Activated CD4-positive, alpha-beta T cell treated with anti-CD3 and anti-CD28 coated beads for 36 hours (primary cell): Measurements from ENCODE around the gene HEPN1. TPM values are rescaled to one million over a fixed set of nuclear protein-coding genes. Genes with fewer than 3 reads are reported as not detected.
A peak's percentile ranks its signal among the peaks of the same experiment; 100 is the strongest.

Experiments used
- ATAC-seq: fragments of 200-7000 bp; cut with Tn5 transposase; one replicate; pipeline ENCODE4 v1.10.0; 2021; ENCODE audit warnings: mild to moderate bottlenecking, moderate library complexity
- CTCF ChIA-PET: fragments of 350-600 bp; sonication (Branson Sonifier 250); formaldehyde crosslinking; loops from one replicate; lab custom pipeline; 2021; ENCODE audit warnings: antibody characterized with exemption; lab: Charles Lee
- POLR2A ChIA-PET: fragments of 350-600 bp; sonication (Branson Sonifier 250); formaldehyde crosslinking; loops from one replicate; lab custom pipeline; 2021; ENCODE audit warnings: antibody characterized with exemption, inconsistent platforms; lab: Charles Lee
- DNase-seq: peaks from one replicate; pipeline ENCODE4 v3.0.0-alpha.2; 2020
- H3K27ac Mint-ChIP-seq: one replicate; pipeline ENCODE4 v1.8.0; 2021; ENCODE audit warnings: mixed read lengths
- H3K27me3 Mint-ChIP-seq: one replicate; pipeline ENCODE4 v1.8.0; 2021; ENCODE audit warnings: mixed read lengths
- H3K36me3 Mint-ChIP-seq: one replicate; pipeline ENCODE4 v1.8.0; 2021; ENCODE audit warnings: low read depth, mixed read lengths
- H3K4me1 Mint-ChIP-seq: one replicate; pipeline ENCODE4 v1.8.0; 2021; ENCODE audit warnings: mixed read lengths
- H3K4me3 Mint-ChIP-seq: one replicate; pipeline ENCODE4 v1.8.0; 2021; ENCODE audit warnings: mild to moderate bottlenecking, moderate library complexity, mixed read lengths
- H3K9me3 Mint-ChIP-seq: one replicate; pipeline ENCODE4 v1.8.0; 2021; ENCODE audit warnings: low read depth, mixed read lengths
- intact Hi-C, 2 experiments: fragments of 100-400 bp; cut with DNase I in 1 of 2; cut with micrococcal nuclease in 1 of 2; formaldehyde crosslinking; loops; one replicate each; pipeline versions ENCODE4 v1.14.2 to v1.15.1; 2022 to 2024; cut with DNase I, micrococcal nuclease
- total RNA-seq, 2 experiments: library from RNA; stranded (reverse); gene quantifications; one replicate each; pipeline ENCODE4 v1.2.3, GENCODE V29; 2021

The HEPN1 gene
- total RNA-seq, 2 experiments from 2014 or later = not detected

- Mint-ChIP-seq H3K36me3 (peaks cover 2% of the 10 kb centered on the region), H3K9me3 (no peaks in the 10 kb centered on the region), H3K4me3 (peak overlapping the region; percentile 77), H3K27ac (peak overlapping the region; percentile 58), H3K4me1 (peaks cover 16% of the 10 kb centered on the region), H3K27me3 (peaks cover 22% of the 10 kb centered on the region)
- ATAC-seq = no peak
- DNase-seq = no peak
- POLR2A ChIA-PET = interaction anchor here (0.7 to 1.2 kb wide), 4 partner anchors 40 to 255 kb away, joined by 3 to 5 read pairs (median 3); partner anchors contain the start of genes TBRG1 and TMEM218
- intact Hi-C loops = loop anchor here (1.0 to 10.0 kb wide), 13 partner anchors 11 to 1010 kb away; partner anchors contain the start of genes CCDC15 (in 2 of the 2), MSANTD2 (in 2 of the 2), ESAM (in 1 of the 2) and HYLS1 (in 1 of the 2)
- CTCF ChIA-PET = interaction anchor here (0.6 to 1.7 kb wide), 25 partner anchors 11 to 469 kb away, joined by 3 to 19 read pairs (median 4); partner anchors contain the start of genes CCDC15, HEPN1, MSANTD2 and SIAE
Observed at GRCh38 chr11:124876818-124877630, 42.0 kb upstream of the HEPN1 start.

GRCh38 chr11:124877631-124877909, 41.5 kb upstream of the HEPN1 start:
- peaks cover 2% of the 10 kb centered on the region for H3K36me3 Mint-ChIP-seq
- peaks cover 16% of the 10 kb centered on the region for H3K4me1 Mint-ChIP-seq
- peak overlapping the region; percentile 77 for H3K4me3 Mint-ChIP-seq
- POLR2A ChIA-PET = no interaction called here
- H3K9me3 Mint-ChIP-seq = no peaks in the 10 kb centered on the region
- H3K27me3 Mint-ChIP-seq = peaks cover 17% of the 10 kb centered on the region
- peak overlapping the region; percentile 58 for H3K27ac Mint-ChIP-seq
- intact Hi-C loops = loop anchor here (2.0 to 10.0 kb wide), 4 partner anchors 43 to 1010 kb away; partner anchors contain the start of genes HYLS1 (in 1 of the 2), MSANTD2 (in 1 of the 2) and VWA5A (in 1 of the 2)
- ATAC-seq (no peak), DNase-seq (no peak)
- CTCF ChIA-PET = interaction anchor here (1.0 kb wide), 1 partner anchor 41 kb away, joined by 3 read pairs; no protein-coding TSS in a partner anchor

- H3K4me3 Mint-ChIP-seq = peak overlapping the region; percentile 77
- H3K36me3 Mint-ChIP-seq = peaks cover 2% of the 10 kb centered on the region
- peak overlapping the region; percentile 20 for H3K27ac Mint-ChIP-seq
- H3K4me1 Mint-ChIP-seq = peaks cover 16% of the 10 kb centered on the region
- intact Hi-C loops = loop anchor here (2.0 to 10.0 kb wide), 4 partner anchors 43 to 1009 kb away; partner anchors contain the start of genes HYLS1 (in 1 of the 2), MSANTD2 (in 1 of the 2) and VWA5A (in 1 of the 2)
- peaks cover 11% of the 10 kb centered on the region for H3K27me3 Mint-ChIP-seq
- POLR2A ChIA-PET = interaction anchor here (0.7 kb wide), 1 partner anchor 9 kb away, joined by 3 read pairs; no protein-coding TSS in a partner anchor
- DNase-seq (no peak), ATAC-seq (no peak)
- CTCF ChIA-PET = interaction anchor here (0.9 to 1.0 kb wide), 3 partner anchors 12 to 140 kb away, joined by 3 to 5 read pairs (median 3); no protein-coding TSS in a partner anchor
- H3K9me3 Mint-ChIP-seq = no peaks in the 10 kb centered on the region
Observed at GRCh38 chr11:124877910-124878758, 40.9 kb upstream of the HEPN1 start.

GRCh38 chr11:124878759-124879492, 40.1 kb upstream of the HEPN1 start:
- intact Hi-C loops = loop anchor here in 1 of 2 experiments (5.0 to 10.0 kb wide), 2 partner anchors 764 to 1008 kb away; partner anchors contain the start of genes HYLS1 and VWA5A
- Mint-ChIP-seq H3K9me3 (no peaks in the 10 kb centered on the region), H3K4me3 (no peak overlapping the region), H3K36me3 (peaks cover 2% of the 10 kb centered on the region), H3K27me3 (peaks cover 6% of the 10 kb centered on the region), H3K27ac (no peak overlapping the region), H3K4me1 (peaks cover 16% of the 10 kb centered on the region)
- ChIA-PET CTCF (interaction anchor here (0.9 to 1.0 kb wide), 2 partner anchors 13 to 141 kb away, joined by 3 to 5 read pairs; no protein-coding TSS in a partner anchor), POLR2A (no interaction called here)
- ATAC-seq (no peak), DNase-seq (no peak)

GRCh38 chr11:124879493-124880289, 39.4 kb upstream of the HEPN1 start:
- ATAC-seq (no peak), DNase-seq (no peak)
- ChIA-PET CTCF (interaction anchor here (1.1 kb wide), 1 partner anchor 116 kb away, joined by 4 read pairs; no protein-coding TSS in a partner anchor), POLR2A (no interaction called here)
- H3K36me3 Mint-ChIP-seq = peaks cover 2% of the 10 kb centered on the region
- H3K9me3 Mint-ChIP-seq = no peaks in the 10 kb centered on the region
- intact Hi-C loops = loop anchor here in 1 of 2 experiments (5.0 to 10.0 kb wide), 2 partner anchors 765 to 1008 kb away; partner anchors contain the start of genes HYLS1 and VWA5A
- H3K4me1 Mint-ChIP-seq = peaks cover 16% of the 10 kb centered on the region
- peaks cover 5% of the 10 kb centered on the region for H3K27me3 Mint-ChIP-seq
- no peak overlapping the region for H3K4me3 Mint-ChIP-seq
- H3K27ac Mint-ChIP-seq = no peak overlapping the region

- intact Hi-C loops = no loop called here
- ChIA-PET POLR2A (no interaction called here), CTCF (interaction anchor here (1.1 kb wide), 1 partner anchor 117 kb away, joined by 4 read pairs; no protein-coding TSS in a partner anchor)
- no peak overlapping the region for H3K27ac Mint-ChIP-seq
- H3K9me3 Mint-ChIP-seq = no peaks in the 10 kb centered on the region
- H3K27me3 Mint-ChIP-seq = peaks cover 5% of the 10 kb centered on the region
- peaks cover 2% of the 10 kb centered on the region for H3K36me3 Mint-ChIP-seq
- H3K4me1 Mint-ChIP-seq = peaks cover 16% of the 10 kb centered on the region
- DNase-seq = no peak
- no peak overlapping the region for H3K4me3 Mint-ChIP-seq
- no peak for ATAC-seq
Observed at GRCh38 chr11:124880290-124880611, 38.8 kb upstream of the HEPN1 start.

- no peaks in the 10 kb centered on the region for H3K9me3 Mint-ChIP-seq
- intact Hi-C loops = no loop called here
- DNase-seq = no peak
- H3K27me3 Mint-ChIP-seq = no peaks in the 10 kb centered on the region
- POLR2A ChIA-PET = no interaction called here
- H3K27ac Mint-ChIP-seq = no peak overlapping the region
- H3K36me3 Mint-ChIP-seq = peaks cover 2% of the 10 kb centered on the region
- CTCF ChIA-PET = interaction anchor here (0.7 to 1.2 kb wide), 2 partner anchors 140 to 1833 kb away, joined by 3 to 4 read pairs; no protein-coding TSS in a partner anchor
- H3K4me3 Mint-ChIP-seq = no peak overlapping the region
- H3K4me1 Mint-ChIP-seq = peaks cover 16% of the 10 kb centered on the region
- no peak for ATAC-seq
Observed at GRCh38 chr11:124880958-124881357, 38.1 kb upstream of the HEPN1 start.

GRCh38 chr11:124882339-124883071, 36.5 kb upstream of the HEPN1 start:
- intact Hi-C loops = no loop called here
- DNase-seq = no peak
- H3K27me3 Mint-ChIP-seq = peaks cover 3% of the 10 kb centered on the region
- POLR2A ChIA-PET = interaction anchor here (0.6 kb wide), 1 partner anchor 17 kb away, joined by 3 read pairs; the partner anchor contains the start of gene ROBO3
- no peak overlapping the region for H3K27ac Mint-ChIP-seq
- H3K9me3 Mint-ChIP-seq = no peaks in the 10 kb centered on the region
- no peak overlapping the region for H3K4me3 Mint-ChIP-seq
- no peaks in the 10 kb centered on the region for H3K36me3 Mint-ChIP-seq
- ATAC-seq = no peak
- CTCF ChIA-PET = interaction anchor here (0.8 to 1.6 kb wide), 5 partner anchors 9 to 120 kb away, joined by 3 to 7 read pairs (median 4); no protein-coding TSS in a partner anchor
- peaks cover 6% of the 10 kb centered on the region for H3K4me1 Mint-ChIP-seq

- no peak overlapping the region for H3K4me3 Mint-ChIP-seq
- peaks cover 2% of the 10 kb centered on the region for H3K4me1 Mint-ChIP-seq
- no peaks in the 10 kb centered on the region for H3K36me3 Mint-ChIP-seq
- peaks cover 3% of the 10 kb centered on the region for H3K27me3 Mint-ChIP-seq
- POLR2A ChIA-PET = no interaction called here
- no peaks in the 10 kb centered on the region for H3K9me3 Mint-ChIP-seq
- no peak overlapping the region for H3K27ac Mint-ChIP-seq
- ATAC-seq (no peak), DNase-seq (no peak)
- intact Hi-C loops = no loop called here
- CTCF ChIA-PET = interaction anchor here (0.6 kb wide), 1 partner anchor 45 kb away, joined by 3 read pairs; no protein-coding TSS in a partner anchor
Observed at GRCh38 chr11:124884340-124884739, 34.7 kb upstream of the HEPN1 start.
